ENCODE results near the gene FKBP9. TPM values are rescaled to one million over a fixed set of nuclear protein-coding genes. Genes with fewer than 3 reads are reported as not detected.

FKBP9 gene
- total RNA-seq, 2 donors from 2014 or later: 0.65 to 1.7 TPM

DNA sequence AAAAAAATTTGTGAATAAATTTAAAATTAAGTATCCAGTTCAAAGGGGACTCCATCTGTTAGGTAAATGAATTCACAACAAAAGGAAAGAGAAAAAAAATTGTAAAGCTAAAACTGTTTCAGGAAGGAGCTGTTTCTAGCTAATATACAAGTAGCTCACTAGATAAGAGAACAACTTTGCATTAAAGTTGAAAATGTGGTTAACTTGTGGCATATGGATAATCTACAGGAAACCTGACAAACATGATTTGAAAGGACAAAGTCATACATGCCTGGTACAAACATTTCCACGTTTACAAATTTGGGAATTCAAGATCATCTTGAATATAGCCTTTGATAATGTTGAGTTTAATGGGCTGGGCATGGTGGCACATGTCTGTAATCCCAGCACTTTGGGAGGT is 96.5 kb downstream of the FKBP9 start:
- no peak for ATAC-seq (replicated peaks)
- H3K4me1 Mint-ChIP-seq: peaks cover 14% of the 10 kb centered on the region
- H3K9me3 Mint-ChIP-seq: no peaks in the 10 kb centered on the region
- H3K27me3 Mint-ChIP-seq: no peaks in the 10 kb centered on the region
- peak overlapping the region; percentile 59 for H3K27ac Mint-ChIP-seq
- peaks cover 3% of the 10 kb centered on the region for H3K36me3 Mint-ChIP-seq (ENCODE audit: low read depth)
- peak overlapping the region; percentile 41 for H3K4me3 Mint-ChIP-seq

DNA sequence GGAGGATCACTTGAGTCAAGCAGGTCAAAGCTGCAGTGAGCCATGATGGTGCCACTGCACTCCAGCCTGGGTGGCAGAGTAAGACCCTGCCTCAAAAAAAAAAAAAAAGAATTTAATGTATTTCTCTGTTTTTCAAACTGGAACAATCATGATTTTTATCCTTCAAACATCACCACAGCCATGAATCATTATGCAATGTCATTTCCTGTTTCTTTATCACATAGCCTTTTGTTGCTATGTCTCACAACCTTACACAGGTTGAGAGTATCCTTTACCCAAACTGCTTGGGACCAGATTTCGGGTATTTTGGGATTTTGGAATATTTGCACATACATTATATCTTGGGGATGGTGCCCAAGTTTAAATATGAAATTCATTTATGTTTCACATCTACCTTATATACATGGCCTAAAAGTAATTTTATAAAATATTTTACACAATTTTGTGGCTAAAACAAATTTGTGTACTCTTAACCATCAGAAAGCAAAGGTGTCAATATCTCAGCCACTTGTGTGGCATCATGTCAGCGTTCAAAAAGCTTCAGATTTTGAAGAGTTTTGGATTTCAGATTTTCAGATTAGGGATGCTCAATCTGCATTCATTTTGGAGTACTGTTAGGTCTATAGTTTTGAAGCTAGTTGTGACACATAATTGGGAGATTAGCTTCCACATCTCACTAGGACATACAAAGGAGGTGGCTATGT is 97.2 kb downstream of the FKBP9 start:
- Mint-ChIP-seq H3K4me3 (peak overlapping the region; percentile 41), H3K27ac (peak overlapping the region; percentile 59), H3K4me1 (peaks cover 18% of the 10 kb centered on the region), H3K36me3 (ENCODE audit: low read depth) (peaks cover 7% of the 10 kb centered on the region), H3K9me3 (no peaks in the 10 kb centered on the region), H3K27me3 (no peaks in the 10 kb centered on the region)
- peak; percentile 96 for ATAC-seq (replicated peaks)

- Mint-ChIP-seq H3K27ac (peak overlapping the region; percentile 59), H3K36me3 (ENCODE audit: low read depth) (peaks cover 14% of the 10 kb centered on the region), H3K4me3 (peak overlapping the region; percentile 41), H3K4me1 (peaks cover 25% of the 10 kb centered on the region), H3K9me3 (no peaks in the 10 kb centered on the region), H3K27me3 (no peaks in the 10 kb centered on the region)
- ATAC-seq (replicated peaks): no peak
These were observed 97.9 kb downstream of the FKBP9 start for GRCh38 chr7:33055158-33055557.

Other genes with a start within 250 kb of the FKBP9 start
- 10 to 100 TPM; 33.6 to 50.8 TPM for gene KBTBD2, start 65.7 kb upstream of the FKBP9 start, total RNA-seq
- gene NT5C3A, start 105.3 kb downstream of the FKBP9 start, total RNA-seq: 10 to 100 TPM; 35.0 to 35.7 TPM
- 10 to 100 TPM in 1 of 2 donors, 1 to 10 TPM in 1; 5.2 to 11.2 TPM for gene RP9, start 152.0 kb downstream of the FKBP9 start, total RNA-seq
- gene BBS9, start 172.1 kb downstream of the FKBP9 start, total RNA-seq: 10 to 100 TPM; 11.3 to 14.4 TPM

Data from activated T-helper 17 cell treated with anti-CD3 and anti-CD28 coated beads, Interleukin-2, amount 50 U/mL, for 72 hours (primary cell).